Activated naive CD4-positive, alpha-beta T cell treated with Interleukin-2 at 50 U/mL for 16 hours (primary cell): ENCODE data around the gene IPMK.
"Not testable (repeated sequence)": the region's sequence is repeated elsewhere in the genome, so short reads cannot be mapped to it uniquely, and the experiment has no call there.

Experiments
- DNase-seq: peaks from one replicate; pipeline ENCODE4 v3.0.0-alpha.2; 2020

IPMK gene

DNA sequence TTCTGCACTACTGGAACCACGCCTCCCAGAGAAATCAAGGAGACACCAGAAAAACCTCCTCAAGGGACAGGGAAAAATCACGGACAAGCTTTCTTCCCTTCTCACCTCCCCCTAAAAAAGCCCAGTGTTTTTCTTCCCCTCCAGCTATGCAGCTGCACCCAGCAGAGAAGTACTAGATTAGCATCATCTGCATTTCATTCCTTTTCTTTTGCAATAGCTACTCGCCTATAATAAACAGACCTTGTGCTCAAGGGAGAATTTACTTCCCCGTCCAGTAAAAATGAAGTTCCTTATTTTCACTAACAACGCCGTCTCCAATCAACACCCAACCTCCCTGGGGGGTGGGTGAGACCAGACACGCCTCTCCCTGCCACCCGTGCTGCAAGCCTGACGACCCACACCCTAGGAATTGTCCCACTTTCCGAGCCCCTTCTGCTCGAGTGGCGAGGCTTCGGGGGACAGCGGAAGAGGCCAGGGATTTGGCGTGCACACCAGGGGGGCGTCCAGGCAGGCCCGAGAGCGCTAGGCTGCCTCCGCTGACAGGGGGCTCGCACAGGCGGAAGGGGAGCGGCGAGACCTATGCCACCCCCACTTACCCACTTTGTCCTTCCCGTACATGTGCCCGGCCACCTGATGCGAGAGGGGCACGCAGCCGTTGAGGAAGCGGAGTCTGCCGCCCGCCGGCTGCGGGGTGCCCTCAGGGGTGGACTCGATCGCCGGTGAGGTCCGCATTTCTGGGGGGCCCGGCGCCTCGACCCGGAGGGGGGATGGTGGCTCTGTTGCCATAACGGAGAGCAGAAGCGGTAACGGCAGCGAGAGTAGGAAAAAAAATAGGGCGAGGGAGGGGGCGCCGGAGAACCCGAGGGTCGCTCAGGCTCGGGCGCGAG, 625 bp downstream of the IPMK start:
- DNase-seq = peak; percentile 30

GRCh38 chr10:58266003-58266825, 1.5 kb downstream of the IPMK start:
- peak; percentile 25 for DNase-seq

DNA sequence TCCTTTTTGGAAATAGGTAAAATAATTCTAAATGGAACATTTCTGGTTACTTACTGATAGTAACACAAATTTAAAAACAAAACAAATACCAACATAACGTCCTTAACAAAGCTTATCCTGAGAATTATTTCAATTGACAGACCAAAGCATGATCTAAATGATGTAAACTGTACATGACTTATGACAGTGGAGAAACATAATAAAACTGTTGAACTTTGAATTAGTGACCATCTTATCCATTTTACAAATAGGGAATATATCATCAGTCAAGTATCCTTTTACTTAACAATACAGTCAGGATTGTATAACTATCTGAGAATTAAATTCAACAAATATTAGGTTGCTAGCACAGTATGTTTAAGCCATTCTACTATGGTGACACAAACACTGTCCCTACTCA, 2.4 kb downstream of the IPMK start:
- DNase-seq = no peak

- DNase-seq = no peak
Measured at GRCh38 chr10:58264780-58265179, 2.9 kb downstream of the IPMK start.

DNA sequence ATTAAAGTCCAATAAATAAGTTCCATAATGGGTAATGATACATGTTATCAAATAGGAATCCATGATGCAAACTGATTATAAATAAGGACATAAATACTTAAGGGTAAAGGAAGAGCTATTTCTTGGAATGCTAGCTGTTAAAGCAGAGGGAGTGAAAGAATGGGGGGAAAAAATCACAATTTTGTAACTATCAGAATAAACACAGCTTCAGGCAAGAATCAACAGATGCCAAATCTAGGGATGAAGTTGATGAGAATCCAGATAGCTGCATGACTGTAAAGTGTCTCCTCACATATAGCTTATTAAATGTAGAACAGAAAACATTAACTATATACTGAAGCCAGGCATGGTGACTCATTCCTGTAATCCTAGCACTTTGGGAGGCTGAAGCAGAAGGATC, 4.9 kb downstream of the IPMK start:
- DNase-seq = no peak

DNA sequence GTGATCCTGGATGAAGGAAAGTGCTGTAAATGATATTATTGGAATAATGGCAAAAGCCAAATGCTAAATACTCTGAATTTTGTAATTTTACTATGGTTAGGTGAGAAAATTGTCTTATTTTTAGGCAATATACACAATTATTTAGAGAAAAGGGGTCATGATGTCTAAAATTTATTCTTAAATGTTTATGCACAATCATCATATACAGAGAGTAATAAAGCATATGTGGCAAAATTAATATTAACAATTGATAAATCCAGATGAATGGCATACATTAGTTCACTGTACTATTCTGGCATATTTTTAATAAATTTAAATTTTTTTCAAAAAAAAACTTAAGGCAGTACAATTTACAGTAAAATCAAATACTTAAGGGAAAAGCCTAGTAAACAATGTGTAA, 7.4 kb downstream of the IPMK start:
- no peak for DNase-seq

DNA sequence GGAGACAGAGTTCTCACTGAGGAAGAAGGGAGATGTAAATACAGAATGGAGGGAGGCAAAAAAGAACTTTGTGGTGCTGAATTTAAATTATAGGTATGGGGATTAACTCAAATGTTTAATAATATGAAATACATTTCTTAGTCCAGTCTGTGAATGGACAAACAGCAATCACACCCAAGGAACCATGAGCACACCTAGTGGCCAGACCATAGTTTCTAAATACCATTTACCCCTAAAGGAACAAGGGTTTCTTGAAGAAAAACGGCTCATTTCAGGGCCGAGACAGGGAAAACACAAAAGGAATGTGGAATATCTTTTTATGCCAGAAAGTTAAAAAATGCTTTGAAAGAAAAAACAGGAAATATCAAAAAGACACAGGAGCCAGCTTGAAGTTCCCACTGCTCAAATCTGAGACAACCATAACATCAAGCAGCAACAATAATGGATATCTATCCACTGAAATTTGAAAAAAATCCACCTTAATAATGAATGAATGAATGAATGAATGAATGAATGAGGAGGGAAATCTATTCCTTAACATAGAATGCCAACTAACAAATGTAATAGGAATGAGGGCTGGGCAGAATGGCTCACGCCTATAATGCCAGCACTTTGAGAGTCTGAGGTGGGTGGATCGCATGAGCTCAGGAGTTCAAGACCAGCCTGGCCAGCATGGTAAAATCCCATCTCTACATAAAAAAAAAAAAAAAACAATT, 8.6 kb downstream of the IPMK start:
- no peak for DNase-seq

- DNase-seq = not testable (repeated sequence)
Measured at GRCh38 chr10:58256013-58256780, 11.5 kb downstream of the IPMK start.

DNA sequence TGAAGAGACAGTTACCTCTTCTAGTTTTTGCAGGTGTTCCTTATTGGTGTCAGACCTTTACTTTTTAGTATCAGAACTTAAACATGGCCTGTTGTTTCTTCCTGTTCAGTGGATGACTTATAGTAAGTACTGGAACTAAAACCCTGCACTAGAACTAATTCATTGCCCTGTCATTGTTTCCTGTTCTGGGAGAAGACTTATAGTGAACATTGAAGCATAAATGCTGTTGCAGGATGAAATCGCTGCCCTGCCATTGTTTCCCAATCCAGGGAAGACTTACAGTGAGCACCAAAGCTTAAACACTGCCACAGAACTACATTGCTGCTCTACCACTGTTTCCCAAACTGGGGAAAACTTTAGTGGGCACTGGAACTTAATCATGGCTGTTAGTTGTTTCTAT, 13.1 kb downstream of the IPMK start:
- no peak for DNase-seq

- DNase-seq = no peak
Measured at GRCh38 chr10:58253184-58253583, 14.5 kb downstream of the IPMK start.

DNA sequence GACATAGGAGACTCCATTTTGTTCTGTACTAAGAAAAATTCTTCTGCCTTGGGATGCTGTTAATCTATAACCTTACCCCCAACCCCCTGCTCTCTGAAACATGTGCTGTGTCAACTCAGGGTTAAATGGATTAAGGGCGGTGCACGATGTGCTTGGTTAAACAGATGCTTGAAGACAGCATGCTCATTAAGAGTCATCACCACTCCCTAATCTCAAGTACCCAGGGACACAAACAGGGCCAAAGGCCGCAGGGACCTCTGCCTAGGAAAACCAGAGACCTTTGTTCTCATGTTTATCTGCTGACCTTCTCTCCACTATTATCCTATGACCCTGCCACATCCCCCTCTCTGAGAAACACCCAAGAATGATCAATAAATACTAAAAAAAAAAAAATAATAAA, 23.0 kb downstream of the IPMK start:
- DNase-seq = not testable (repeated sequence)

GRCh38 chr10:58244242-58244641, 23.5 kb downstream of the IPMK start:
- not testable (repeated sequence) for DNase-seq

- not testable (repeated sequence) for DNase-seq
Measured at GRCh38 chr10:58243801-58244200, 23.9 kb downstream of the IPMK start.

GRCh38 chr10:58243269-58243668, 24.4 kb downstream of the IPMK start:
- no peak for DNase-seq

GRCh38 chr10:58241346-58241745, 26.3 kb downstream of the IPMK start:
- DNase-seq = no peak

DNA sequence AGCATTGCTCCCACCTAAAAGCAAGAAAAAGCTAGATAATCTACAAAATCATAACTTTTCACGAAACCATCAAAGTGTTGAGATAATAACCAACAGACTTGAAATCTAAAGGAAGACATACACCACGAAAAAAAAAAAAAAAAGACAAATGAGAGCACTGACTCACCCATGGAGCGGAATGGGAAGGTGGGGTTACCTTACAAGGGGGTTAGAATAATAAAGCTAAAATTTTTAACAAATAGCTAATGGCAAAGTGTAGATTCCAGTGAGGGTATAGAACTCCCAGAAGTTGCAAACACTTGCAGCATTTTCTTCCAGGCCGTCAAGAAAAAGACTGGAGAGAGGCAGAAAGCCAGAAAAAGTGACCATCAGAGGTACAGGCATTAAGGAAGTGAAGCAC, 27.2 kb downstream of the IPMK start:
- DNase-seq = no peak

GRCh38 chr10:58239561-58240169, 28.0 kb downstream of the IPMK start:
- DNase-seq = no peak

- no peak for DNase-seq
Measured at GRCh38 chr10:58237014-58237834, 30.5 kb downstream of the IPMK start.

DNA sequence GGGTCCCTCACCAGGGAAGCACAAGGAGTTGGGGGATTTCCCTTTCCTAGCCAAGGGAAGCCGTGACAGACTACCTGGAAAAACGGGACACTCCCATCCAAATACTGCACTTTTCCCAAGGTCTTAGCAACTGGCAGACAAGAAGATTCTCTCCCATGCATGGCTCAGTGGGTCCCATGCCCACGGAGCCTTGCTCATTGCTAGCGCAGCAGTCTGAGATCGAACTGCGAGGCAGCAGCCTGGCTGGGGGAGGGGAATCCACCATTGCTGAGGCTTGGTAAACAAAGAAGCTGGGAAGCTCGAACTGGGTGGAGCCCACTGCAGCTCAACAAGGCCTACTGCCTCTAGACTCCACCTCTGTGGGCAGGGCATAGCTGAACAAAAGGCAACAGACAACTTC, 37.8 kb downstream of the IPMK start:
- DNase-seq = not testable (repeated sequence)

DNA sequence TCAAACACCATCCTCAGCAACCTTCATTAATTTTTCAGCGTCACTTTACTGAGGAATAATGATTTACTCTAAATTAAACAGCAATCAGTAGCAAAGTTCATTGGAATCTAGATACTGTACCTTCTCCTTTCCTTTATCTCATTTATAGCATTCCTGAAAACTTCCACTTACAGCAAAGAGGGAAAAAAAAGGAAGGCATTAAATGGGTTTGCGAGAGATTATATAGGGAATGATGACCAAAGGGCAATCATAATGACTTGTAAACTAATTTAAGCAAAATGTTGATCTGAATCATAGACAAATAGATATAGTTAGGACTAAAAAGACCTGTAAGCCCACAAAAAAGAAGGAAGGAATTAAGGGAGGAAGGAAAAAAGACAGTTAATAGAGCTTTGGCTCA, 42.0 kb downstream of the IPMK start:
- no peak for DNase-seq

- no peak for DNase-seq
Measured at GRCh38 chr10:58220769-58221451, 46.8 kb downstream of the IPMK start.
